GM12801 (cell line): ENCODE data around the gene KIF25.

ENCODE experiments used
- TF ChIP-seq, protein P1 (sequence below): IDR thresholded peaks from one replicate; pipeline ENCODE4 v1.5.1; 2011; ENCODE audit warnings: control low read depth; ENCODE audit not compliant: insufficient read length; ENCODE audit errors: extremely low read depth

KIF25 gene

DNA sequence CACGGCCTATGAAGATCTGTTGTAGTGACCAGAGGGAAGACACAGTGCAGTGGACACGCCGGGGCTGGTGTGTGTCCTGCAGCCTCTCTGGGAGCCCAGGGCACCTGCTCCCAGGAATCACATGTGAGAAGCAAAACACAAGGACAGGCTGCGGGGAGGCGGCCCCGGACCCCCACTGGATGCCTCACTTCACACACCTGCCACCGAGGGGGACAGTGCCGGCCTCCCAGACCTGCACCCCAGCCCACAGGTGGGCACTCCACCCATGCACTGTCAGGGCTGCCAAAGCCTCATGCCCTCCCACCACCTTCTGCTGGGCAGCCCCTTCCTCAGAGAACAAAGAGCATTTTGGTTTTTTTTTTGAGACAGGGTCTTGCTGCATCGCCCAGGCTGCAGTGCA lies 54.2 kb downstream of the KIF25 start:
- TF ChIP-seq, protein P1, sequence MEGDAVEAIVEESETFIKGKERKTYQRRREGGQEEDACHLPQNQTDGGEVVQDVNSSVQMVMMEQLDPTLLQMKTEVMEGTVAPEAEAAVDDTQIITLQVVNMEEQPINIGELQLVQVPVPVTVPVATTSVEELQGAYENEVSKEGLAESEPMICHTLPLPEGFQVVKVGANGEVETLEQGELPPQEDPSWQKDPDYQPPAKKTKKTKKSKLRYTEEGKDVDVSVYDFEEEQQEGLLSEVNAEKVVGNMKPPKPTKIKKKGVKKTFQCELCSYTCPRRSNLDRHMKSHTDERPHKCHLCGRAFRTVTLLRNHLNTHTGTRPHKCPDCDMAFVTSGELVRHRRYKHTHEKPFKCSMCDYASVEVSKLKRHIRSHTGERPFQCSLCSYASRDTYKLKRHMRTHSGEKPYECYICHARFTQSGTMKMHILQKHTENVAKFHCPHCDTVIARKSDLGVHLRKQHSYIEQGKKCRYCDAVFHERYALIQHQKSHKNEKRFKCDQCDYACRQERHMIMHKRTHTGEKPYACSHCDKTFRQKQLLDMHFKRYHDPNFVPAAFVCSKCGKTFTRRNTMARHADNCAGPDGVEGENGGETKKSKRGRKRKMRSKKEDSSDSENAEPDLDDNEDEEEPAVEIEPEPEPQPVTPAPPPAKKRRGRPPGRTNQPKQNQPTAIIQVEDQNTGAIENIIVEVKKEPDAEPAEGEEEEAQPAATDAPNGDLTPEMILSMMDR: no peak

DNA sequence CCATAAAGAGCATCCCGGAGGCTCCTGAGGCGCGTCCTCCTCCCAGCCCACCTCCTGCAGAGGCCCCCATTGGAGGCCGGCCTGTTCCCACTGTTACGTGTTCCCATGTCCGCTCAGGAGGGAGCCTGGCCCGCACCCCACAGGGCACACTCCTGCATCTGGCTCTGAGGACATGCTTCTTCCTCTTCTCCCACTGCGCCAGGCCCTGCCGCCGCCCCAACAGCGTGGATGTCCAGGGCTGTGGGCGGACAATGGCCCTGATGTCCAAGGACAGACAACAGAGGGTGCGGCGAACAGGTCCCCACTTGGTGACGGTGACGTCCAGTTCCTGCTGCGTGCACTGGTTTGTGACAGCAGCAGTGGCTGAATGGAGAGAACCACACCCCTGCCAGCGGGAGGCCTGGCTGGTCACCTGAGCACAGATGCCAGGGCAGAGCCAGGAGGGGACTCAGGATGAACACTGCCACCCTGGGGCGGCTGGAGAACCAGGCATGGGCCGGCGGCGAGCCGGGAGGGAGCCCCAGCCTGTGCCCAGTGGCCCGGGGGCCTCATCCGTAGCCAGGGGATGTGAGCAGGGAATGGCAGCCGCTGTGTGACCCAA lies 54.9 kb downstream of the KIF25 start:
- TF ChIP-seq, protein P1: no peak

DNA sequence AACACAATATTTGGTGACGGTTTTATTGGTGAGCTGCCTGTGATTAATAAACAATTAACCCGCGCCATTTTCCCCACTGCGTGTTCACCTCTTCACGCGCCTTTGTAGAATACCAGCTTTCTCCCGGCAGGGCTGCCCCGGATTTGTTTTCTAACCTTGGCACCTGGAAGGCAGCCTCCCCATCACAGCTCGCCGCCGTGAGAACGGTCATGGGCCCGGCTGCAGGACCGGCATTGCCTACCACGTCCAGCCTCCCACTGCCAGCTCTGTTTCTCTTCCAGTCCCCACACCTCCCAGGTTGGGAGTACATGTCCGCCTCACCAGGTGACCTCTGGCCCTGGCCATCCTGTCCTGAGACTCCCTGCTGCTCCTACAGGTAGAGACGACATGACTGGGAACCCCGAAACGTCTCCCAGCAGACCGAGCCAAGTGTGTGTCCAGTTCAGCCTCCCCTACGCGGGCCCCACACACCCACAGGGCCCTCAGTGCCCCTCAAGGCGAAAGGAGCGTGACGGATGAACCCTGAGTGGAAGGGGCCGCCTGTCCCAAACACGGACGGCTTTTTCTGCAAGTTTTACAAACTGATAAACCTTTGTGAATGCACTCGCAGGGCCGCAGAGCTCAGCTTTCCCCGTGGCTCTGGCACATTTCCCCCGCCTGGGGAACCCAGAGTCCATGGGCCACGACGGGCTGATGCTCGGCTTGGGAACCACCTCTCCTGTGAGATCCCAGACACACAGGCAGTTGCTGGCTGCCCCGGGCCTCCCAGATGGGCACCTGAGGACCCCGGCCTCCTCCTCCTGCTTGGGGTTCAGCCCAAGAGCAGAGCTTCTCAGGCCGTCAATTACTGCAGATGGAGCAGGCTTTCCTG lies 55.9 kb downstream of the KIF25 start:
- TF ChIP-seq, protein P1: no peak

DNA sequence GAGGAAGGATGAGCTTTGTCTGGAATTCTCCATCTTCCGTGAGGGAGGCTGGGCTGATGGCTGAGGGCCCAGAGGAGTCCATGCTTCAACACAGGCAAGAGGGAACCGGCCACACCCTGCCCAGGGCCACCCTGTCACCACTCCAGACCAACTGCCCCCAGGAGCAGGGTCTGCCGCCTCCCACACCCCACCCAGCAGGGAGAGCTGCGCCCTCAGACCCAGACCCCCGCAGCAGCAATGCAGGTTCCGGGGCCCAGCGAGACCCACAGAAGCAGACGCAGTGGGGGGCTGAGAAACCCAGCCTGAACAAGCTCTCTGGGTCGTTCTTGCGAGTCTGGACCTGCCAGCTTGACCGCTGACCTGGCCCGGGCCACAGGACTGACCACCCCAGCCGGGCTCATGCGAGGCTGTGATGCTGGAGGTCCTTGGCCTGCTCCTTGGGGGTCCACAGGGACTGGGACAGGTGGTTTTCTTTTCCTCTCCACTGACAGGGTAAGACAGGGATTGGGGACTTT lies 56.5 kb downstream of the KIF25 start:
- TF ChIP-seq, protein P1: no peak

DNA sequence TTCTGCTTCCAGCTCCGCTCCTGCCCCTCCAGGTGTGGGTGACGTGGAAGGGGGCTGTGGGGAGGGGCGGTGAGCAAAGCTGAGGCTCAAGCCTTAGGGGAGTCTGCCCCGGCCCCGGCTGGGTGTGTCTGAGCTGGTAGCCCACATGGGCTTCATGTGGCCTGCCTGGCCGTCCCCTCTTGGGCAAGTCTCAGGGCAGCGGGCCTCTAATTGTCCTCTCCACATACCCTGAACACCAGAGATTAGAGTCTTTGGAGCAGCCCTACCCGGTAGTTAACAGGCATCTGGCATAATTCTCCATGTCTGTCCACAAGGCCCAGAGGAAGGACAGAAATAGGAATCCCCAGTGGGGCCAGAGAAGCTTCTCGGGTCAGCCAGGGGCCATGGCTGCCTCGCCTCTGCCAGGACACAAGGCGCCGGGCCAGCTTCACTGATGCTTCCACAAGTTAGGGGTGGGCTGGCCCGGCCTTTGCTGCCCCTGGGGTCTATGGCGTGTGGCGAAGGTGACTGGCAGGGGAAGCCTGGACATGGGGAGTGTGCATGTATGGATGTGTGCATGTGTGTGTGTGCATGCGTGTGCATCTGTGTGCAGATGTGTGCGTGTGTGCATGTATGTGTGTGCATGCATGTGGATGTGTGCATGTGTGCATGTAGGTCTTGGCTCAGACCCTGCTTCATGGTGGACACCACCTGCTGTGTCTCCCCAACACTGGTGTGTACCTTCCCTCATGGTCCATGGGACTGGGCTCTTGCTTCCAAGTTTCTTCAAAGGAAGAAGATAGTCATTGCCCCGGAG lies 57.5 kb downstream of the KIF25 start:
- TF ChIP-seq, protein P1: no peak

DNA sequence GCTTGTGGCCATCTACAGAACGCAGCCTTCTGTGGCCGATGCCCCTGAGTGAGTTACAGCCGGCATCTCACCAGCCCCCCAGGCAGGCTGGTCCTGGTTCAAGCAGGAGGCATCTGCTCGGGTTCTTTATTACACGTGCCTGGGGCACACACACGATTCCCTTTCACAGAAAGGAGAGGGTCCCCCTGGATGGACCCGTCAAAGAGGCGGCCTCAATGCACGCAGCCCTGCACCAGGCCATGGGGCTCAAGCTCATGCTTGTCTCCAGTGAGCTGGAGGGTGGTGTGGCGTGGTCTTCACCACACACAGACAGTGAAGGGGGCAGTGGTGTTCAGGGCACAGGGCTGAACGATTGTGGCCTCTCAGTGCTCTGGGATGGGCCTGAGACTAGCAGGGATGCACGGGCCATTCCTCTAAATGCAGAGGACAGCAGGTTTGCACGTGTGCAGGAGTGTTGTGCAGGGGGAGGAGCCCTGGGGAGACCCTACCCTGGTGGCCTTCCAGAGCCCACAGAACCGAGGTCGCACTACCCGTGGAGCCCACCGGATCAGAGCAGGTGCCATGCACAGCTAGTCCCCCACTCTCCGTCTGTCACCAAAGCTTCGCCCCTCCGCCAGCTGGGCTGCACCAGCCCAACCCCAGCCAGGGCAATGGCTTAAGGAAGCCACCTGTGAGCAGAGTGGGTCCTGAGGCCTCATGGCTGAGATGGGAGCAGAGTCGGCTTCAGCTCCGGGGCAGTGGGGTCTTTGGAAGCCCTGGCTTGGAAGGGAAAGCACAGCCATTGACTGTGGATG lies 58.4 kb downstream of the KIF25 start:
- TF ChIP-seq, protein P1: no peak
